GM21737 (cell line): ENCODE measurements around the gene EIF3C.
"Not testable (repeated sequence)": the region's sequence is repeated elsewhere in the genome, so short reads cannot be mapped to it uniquely, and the experiment has no call there.

Experiments
- ATAC-seq: cut with Tn5 transposase; IDR thresholded peaks from one replicate; pipeline ENCODE4 v1.9.1; 2021; ENCODE audit warnings: mild to moderate bottlenecking, moderate library complexity; ENCODE audit not compliant: unreplicated experiment

The EIF3C gene

GRCh38 chr16:28749997-28750465 lies 38.8 kb downstream of the EIF3C start:
- peak; percentile 96 for ATAC-seq

DNA sequence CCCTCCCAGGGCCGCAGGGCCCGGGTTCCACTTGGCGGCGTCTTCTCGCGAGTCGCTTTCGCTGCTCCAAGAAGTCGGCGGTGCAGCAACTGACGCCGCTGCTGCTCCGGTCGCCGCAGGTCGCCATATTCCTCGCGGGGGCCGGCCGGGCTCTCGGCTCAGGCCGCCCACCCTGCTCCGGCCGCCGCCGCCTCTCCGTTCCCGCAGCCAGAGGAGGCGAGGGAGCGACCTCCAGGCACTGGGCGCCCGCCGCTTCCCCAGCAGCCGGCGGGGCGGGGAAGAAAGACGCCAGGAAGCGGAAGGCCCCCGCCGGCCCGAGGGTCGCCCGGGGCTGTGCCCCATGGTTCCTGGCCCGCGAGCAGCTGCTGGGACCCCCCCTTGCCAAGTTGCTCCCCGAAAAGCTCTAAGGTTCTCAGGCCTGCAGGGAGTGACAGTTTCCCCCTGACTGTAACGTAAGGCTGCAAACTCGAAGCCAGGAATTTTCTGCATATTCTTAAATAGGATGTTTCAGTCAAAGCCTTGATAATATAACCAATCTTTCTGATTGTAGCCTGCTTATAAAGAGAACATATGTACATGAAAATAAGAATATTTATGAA lies 39.3 kb downstream of the EIF3C start:
- ATAC-seq, result peak; percentile 18

- ATAC-seq, result not testable (repeated sequence)
Measured at GRCh38 chr16:28751487-28751886, 40.2 kb downstream of the EIF3C start, which contains the start of gene NPIPB9. TSS of gene NPIPB9 (plus strand) at chr16:28751787.

DNA sequence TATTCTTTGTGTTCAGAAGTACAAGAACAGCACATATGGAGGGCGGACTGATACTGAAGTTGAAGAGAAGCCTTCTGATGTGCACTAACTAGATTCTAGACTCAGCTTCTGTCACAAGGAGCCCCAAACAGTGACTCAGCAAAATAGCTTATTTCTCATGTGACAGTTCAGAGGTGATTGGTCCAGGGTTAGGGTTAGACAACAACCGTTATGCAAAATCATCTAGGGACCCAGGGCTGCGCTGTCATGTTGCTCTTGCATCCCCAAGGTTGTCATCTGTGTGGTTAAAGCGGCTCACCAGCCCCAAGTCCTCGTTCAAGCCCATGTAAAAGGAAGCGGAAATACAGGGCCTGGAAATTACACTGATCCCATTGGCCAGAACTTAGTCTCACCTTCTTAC lies 70.4 kb downstream of the EIF3C start:
- not testable (repeated sequence) for ATAC-seq

- not testable (repeated sequence) for ATAC-seq
Measured at GRCh38 chr16:28782357-28782756, 71.1 kb downstream of the EIF3C start.
